HepG2 (cell line): ENCODE measurements around the gene ICAM5. TPM values are rescaled to one million over a fixed set of nuclear protein-coding genes. Genes with fewer than 3 reads are reported as not detected.

Experiments used
- HOXA3 ChIP-seq: sonication (generic); formaldehyde crosslinking; IDR thresholded peaks from 2 replicates; pipeline ENCODE4 v1.5.0; 2020; ENCODE audit warnings: missing genetic modification reagents
- ZBTB43 ChIP-seq: sonication (generic); formaldehyde crosslinking; conservative IDR thresholded peaks from 2 replicates; pipeline ENCODE4 v1.4.0; 2020; ENCODE audit warnings: missing genetic modification reagents
- ZSCAN22 ChIP-seq: sonication (generic); formaldehyde crosslinking; IDR thresholded peaks from 2 replicates; pipeline ENCODE4 v1.4.0; 2020; ENCODE audit warnings: mild to moderate bottlenecking, missing genetic modification reagents
- polyA plus RNA-seq, 8 experiments: library from polyadenylated mRNA; depleted of rRNA in 3 of 8; stranded (reverse) in 7 of 8; unstranded in 1 of 8; fragments of >200 nt; fragmentation: Illumina TruSeq in 4 of 8; extraction: Trizol in 4 of 8; gene quantifications; 2 replicates each; pipeline versions ENCODE4 v1.2.1 to v1.2.3, GENCODE V29; 2011 to 2016; ENCODE audit warnings: low read depth in 4 of 8, missing spikeins in 1 of 8, mixed read lengths in 1 of 8; ENCODE audit not compliant: insufficient read depth in 1 of 8
- total RNA-seq, 5 experiments: library from RNA; depleted of rRNA; stranded (reverse); fragments of >200 nt; fragmentation: Illumina TruSeq; extraction: Trizol; gene quantifications; 2 replicates each; pipeline ENCODE4 v1.2.3, GENCODE V29; 2016; ENCODE audit warnings: low read depth in 1 of 5
- TF ChIP-seq, protein P1 (sequence below), 2 experiments: fragments of 450-650 bp in 1 of 2; sonication (generic) in 1 of 2; formaldehyde crosslinking in 1 of 2; IDR thresholded peaks; 2 replicates each; pipeline versions ENCODE4 v1.6.1 to v1.8.0; 2016 to 2022; ENCODE audit warnings: antibody characterized with exemption in 1 of 2, mild to moderate bottlenecking in 1 of 2, missing genetic modification reagents in 1 of 2
- TF ChIP-seq, protein P2 (sequence below): sonication (generic); formaldehyde crosslinking; IDR thresholded peaks from 2 replicates; pipeline ENCODE4 v1.5.1; 2020; ENCODE audit warnings: mild to moderate bottlenecking, missing genetic modification reagents, moderate library complexity
- TF ChIP-seq, protein P3 (sequence below): IDR thresholded peaks from 2 replicates; pipeline ENCODE4 v1.6.1; 2016
- TF ChIP-seq, protein P4 (sequence below): sonication (generic); formaldehyde crosslinking; IDR thresholded peaks from 2 replicates; pipeline ENCODE4 v1.5.1; 2020; ENCODE audit warnings: mild to moderate bottlenecking, missing genetic modification reagents, moderate library complexity
- TF ChIP-seq, protein P5 (sequence below): IDR thresholded peaks from 2 replicates; pipeline ENCODE4 v1.6.1; 2016; ENCODE audit warnings: low read depth

ICAM5 gene
- total and polyA plus RNA-seq, 2 of the 13 experiments (the other 11 are each of a cell fraction or from before 2014, with no cell fraction given): 0.46 to 1.6 TPM

DNA sequence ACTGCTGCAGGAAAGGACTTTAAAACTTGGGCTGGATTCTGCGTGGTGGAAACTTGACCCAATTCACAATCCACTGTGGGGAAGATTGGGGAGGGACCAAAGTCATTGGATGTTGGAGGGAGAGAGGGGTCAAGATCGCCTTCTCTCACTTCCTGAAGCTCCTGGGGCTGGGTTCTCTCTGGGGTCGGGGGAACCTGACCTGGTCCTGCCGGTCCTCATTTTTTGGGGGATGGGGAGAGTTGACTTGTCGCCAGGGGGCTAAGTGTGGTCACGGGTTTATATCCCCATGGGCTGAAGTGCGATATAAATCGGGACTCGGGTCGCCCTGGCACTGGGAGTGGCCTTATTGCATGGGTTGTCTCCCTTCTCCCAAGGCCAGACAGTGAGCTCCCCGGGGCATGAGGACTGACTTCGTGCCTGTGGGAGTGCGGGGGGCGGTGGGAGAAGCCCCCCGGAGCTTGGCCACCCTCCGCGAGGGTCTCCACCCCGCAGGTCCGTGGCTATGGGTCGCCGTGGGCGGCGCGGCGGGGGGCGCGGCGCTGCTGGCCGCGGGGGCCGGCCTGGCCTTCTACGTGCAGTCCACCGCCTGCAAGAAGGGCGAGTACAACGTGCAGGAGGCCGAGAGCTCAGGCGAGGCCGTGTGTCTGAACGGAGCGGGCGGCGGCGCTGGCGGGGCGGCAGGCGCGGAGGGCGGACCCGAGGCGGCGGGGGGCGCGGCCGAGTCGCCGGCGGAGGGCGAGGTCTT lies 6.3 kb downstream of the ICAM5 start (continued):
- TF ChIP-seq, protein P1, sequence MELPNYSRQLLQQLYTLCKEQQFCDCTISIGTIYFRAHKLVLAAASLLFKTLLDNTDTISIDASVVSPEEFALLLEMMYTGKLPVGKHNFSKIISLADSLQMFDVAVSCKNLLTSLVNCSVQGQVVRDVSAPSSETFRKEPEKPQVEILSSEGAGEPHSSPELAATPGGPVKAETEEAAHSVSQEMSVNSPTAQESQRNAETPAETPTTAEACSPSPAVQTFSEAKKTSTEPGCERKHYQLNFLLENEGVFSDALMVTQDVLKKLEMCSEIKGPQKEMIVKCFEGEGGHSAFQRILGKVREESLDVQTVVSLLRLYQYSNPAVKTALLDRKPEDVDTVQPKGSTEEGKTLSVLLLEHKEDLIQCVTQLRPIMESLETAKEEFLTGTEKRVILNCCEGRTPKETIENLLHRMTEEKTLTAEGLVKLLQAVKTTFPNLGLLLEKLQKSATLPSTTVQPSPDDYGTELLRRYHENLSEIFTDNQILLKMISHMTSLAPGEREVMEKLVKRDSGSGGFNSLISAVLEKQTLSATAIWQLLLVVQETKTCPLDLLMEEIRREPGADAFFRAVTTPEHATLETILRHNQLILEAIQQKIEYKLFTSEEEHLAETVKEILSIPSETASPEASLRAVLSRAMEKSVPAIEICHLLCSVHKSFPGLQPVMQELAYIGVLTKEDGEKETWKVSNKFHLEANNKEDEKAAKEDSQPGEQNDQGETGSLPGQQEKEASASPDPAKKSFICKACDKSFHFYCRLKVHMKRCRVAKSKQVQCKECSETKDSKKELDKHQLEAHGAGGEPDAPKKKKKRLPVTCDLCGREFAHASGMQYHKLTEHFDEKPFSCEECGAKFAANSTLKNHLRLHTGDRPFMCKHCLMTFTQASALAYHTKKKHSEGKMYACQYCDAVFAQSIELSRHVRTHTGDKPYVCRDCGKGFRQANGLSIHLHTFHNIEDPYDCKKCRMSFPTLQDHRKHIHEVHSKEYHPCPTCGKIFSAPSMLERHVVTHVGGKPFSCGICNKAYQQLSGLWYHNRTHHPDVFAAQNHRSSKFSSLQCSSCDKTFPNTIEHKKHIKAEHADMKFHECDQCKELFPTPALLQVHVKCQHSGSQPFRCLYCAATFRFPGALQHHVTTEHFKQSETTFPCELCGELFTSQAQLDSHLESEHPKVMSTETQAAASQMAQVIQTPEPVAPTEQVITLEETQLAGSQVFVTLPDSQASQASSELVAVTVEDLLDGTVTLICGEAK (IDR thresholded peaks at IDR 0.05): no peak
- TF ChIP-seq, protein P1 (CRISPR knock-in tag; IDR thresholded peaks at IDR 0.05): no peak
- TF ChIP-seq, protein P2, sequence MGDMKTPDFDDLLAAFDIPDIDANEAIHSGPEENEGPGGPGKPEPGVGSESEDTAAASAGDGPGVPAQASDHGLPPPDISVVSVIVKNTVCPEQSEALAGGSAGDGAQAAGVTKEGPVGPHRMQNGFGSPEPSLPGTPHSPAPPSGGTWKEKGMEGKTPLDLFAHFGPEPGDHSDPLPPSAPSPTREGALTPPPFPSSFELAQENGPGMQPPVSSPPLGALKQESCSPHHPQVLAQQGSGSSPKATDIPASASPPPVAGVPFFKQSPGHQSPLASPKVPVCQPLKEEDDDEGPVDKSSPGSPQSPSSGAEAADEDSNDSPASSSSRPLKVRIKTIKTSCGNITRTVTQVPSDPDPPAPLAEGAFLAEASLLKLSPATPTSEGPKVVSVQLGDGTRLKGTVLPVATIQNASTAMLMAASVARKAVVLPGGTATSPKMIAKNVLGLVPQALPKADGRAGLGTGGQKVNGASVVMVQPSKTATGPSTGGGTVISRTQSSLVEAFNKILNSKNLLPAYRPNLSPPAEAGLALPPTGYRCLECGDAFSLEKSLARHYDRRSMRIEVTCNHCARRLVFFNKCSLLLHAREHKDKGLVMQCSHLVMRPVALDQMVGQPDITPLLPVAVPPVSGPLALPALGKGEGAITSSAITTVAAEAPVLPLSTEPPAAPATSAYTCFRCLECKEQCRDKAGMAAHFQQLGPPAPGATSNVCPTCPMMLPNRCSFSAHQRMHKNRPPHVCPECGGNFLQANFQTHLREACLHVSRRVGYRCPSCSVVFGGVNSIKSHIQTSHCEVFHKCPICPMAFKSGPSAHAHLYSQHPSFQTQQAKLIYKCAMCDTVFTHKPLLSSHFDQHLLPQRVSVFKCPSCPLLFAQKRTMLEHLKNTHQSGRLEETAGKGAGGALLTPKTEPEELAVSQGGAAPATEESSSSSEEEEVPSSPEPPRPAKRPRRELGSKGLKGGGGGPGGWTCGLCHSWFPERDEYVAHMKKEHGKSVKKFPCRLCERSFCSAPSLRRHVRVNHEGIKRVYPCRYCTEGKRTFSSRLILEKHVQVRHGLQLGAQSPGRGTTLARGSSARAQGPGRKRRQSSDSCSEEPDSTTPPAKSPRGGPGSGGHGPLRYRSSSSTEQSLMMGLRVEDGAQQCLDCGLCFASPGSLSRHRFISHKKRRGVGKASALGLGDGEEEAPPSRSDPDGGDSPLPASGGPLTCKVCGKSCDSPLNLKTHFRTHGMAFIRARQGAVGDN: peak; percentile 84
- TF ChIP-seq ZBTB43 (CRISPR knock-in tag) (0 out of 2 replicates have a peak, but pooled peaks have one; percentile 72), ZSCAN22 (CRISPR knock-in tag) (no peak), HOXA3 (CRISPR knock-in tag) (peak; percentile 63)
- TF ChIP-seq, protein P3, sequence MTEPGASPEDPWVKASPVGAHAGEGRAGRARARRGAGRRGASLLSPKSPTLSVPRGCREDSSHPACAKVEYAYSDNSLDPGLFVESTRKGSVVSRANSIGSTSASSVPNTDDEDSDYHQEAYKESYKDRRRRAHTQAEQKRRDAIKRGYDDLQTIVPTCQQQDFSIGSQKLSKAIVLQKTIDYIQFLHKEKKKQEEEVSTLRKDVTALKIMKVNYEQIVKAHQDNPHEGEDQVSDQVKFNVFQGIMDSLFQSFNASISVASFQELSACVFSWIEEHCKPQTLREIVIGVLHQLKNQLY (CRISPR knock-in tag): no peak
- TF ChIP-seq, protein P4, sequence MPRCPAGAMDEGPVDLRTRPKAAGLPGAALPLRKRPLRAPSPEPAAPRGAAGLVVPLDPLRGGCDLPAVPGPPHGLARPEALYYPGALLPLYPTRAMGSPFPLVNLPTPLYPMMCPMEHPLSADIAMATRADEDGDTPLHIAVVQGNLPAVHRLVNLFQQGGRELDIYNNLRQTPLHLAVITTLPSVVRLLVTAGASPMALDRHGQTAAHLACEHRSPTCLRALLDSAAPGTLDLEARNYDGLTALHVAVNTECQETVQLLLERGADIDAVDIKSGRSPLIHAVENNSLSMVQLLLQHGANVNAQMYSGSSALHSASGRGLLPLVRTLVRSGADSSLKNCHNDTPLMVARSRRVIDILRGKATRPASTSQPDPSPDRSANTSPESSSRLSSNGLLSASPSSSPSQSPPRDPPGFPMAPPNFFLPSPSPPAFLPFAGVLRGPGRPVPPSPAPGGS (CRISPR knock-in tag): 0 out of 2 replicates have a peak, but pooled peaks have one; percentile 41
- TF ChIP-seq, protein P5, sequence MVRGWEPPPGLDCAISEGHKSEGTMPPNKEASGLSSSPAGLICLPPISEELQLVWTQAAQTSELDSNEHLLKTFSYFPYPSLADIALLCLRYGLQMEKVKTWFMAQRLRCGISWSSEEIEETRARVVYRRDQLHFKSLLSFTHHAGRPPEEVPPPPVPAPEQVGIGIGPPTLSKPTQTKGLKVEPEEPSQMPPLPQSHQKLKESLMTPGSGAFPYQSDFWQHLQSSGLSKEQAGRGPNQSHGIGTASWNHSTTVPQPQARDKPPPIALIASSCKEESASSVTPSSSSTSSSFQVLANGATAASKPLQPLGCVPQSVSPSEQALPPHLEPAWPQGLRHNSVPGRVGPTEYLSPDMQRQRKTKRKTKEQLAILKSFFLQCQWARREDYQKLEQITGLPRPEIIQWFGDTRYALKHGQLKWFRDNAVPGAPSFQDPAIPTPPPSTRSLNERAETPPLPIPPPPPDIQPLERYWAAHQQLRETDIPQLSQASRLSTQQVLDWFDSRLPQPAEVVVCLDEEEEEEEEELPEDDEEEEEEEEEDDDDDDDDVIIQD: no peak
